ENCODE data around the gene VSTM2B. TPM values are rescaled to one million over a fixed set of nuclear protein-coding genes. Genes with fewer than 3 reads are reported as not detected.

The VSTM2B gene
- total RNA-seq, 2 experiments from 2014 or later, result not detected

- intact Hi-C loops (cut with micrococcal nuclease; ENCODE audit: unreplicated experiment), result no loop called here
- H3K4me3 ChIP-seq (ENCODE audit: low read depth, low read length, poor library complexity, severe bottlenecking), result no peak overlapping the region
- TF ChIP-seq CTCF (conservative IDR thresholded peaks at IDR 0.05; ENCODE audit: low read length) (no peak), EZH2phosphoT487 (IDR thresholded peaks at IDR 0.05; ENCODE audit: borderline replicate concordance, low read depth, low read length) (no peak)
Measured at GRCh38 chr19:29526730-29527499, 1.1 kb downstream of the VSTM2B start.

GRCh38 chr19:29527500-29528328 is 1.9 kb downstream of the VSTM2B start:
- H3K4me1 ChIP-seq (ENCODE audit: insufficient read depth, low read length, poor library complexity, severe bottlenecking), result no peaks in the 10 kb centered on the region
- no peaks in the 10 kb centered on the region for H4K20me1 ChIP-seq (ENCODE audit: insufficient read depth, low read length)
- CTCF ChIA-PET (ENCODE audit: unreplicated experiment), result no interaction called here
- no peak overlapping the region for H3K27ac ChIP-seq (ENCODE audit: low read depth, low read length, poor library complexity, severe bottlenecking)
- no peak for DNase-seq (ENCODE audit: low spot score)
- no peak overlapping the region for H2AFZ ChIP-seq (ENCODE audit: low read length)
- TF ChIP-seq CTCF (conservative IDR thresholded peaks at IDR 0.05; ENCODE audit: low read length) (no peak), EZH2phosphoT487 (IDR thresholded peaks at IDR 0.05; ENCODE audit: borderline replicate concordance, low read depth, low read length) (no peak)
- no peaks in the 10 kb centered on the region for H3K36me3 ChIP-seq (ENCODE audit: insufficient read depth, low read length)
- H3K4me2 ChIP-seq (ENCODE audit: low read length), result no peak overlapping the region
- BruUV-seq (replicated peaks), result no TSS peak
- H3K79me2 ChIP-seq (ENCODE audit: insufficient read depth, low read depth, low read length), result no peaks in the 10 kb centered on the region
- H3K4me3 ChIP-seq (ENCODE audit: low read depth, low read length, poor library complexity, severe bottlenecking), result no peak overlapping the region
- POLR2A ChIA-PET, result no interaction called here
- intact Hi-C loops (cut with micrococcal nuclease; ENCODE audit: unreplicated experiment), result no loop called here
- H3K9me2 ChIP-seq (ENCODE audit: insufficient read depth, low read length), result no peaks in the 10 kb centered on the region
- H3K9me3 ChIP-seq (ENCODE audit: low read length), result no peaks in the 10 kb centered on the region

More at GRCh38 chr19:29526730-29527499, 1.1 kb downstream of the VSTM2B start:
- ChIA-PET POLR2A (interaction anchor here (0.7 kb wide), 1 partner anchor 739 kb away, joined by 3 read pairs; no protein-coding TSS in a partner anchor), CTCF (ENCODE audit: unreplicated experiment) (no interaction called here)
- Histone ChIP-seq H4K20me1 (ENCODE audit: insufficient read depth, low read length) (no peaks in the 10 kb centered on the region), H3K9me3 (ENCODE audit: low read length) (no peaks in the 10 kb centered on the region), H3K9me2 (ENCODE audit: insufficient read depth, low read length) (no peaks in the 10 kb centered on the region), H3K27ac (ENCODE audit: low read depth, low read length, poor library complexity, severe bottlenecking) (no peak overlapping the region), H3K4me1 (ENCODE audit: insufficient read depth, low read length, poor library complexity, severe bottlenecking) (no peaks in the 10 kb centered on the region), H2AFZ (ENCODE audit: low read length) (no peak overlapping the region), H3K79me2 (ENCODE audit: insufficient read depth, low read depth, low read length) (no peaks in the 10 kb centered on the region), H3K36me3 (ENCODE audit: insufficient read depth, low read length) (no peaks in the 10 kb centered on the region), H3K4me2 (ENCODE audit: low read length) (no peak overlapping the region)
- BruUV-seq (replicated peaks), result no TSS peak
- no peak for DNase-seq (ENCODE audit: low spot score)

Data from OCI-LY7 (cell line).